Rectal smooth muscle tissue (tissue), 1 donor: ENCODE data around the gene MED25.

Experiments used
- H3K27ac ChIP-seq: one replicate; pipeline ENCODE4 v1.7.0; 2013; ENCODE audit warnings: low read depth, low read length, inconsistent platforms
- H3K27me3 ChIP-seq: one replicate; pipeline ENCODE4 v1.7.0; 2013; ENCODE audit warnings: low read length; ENCODE audit not compliant: control insufficient read depth, insufficient read depth
- H3K36me3 ChIP-seq: one replicate; pipeline ENCODE4 v1.7.0; 2013; ENCODE audit warnings: low read length; ENCODE audit not compliant: control insufficient read depth, insufficient read depth
- H3K4me1 ChIP-seq: one replicate; pipeline ENCODE4 v1.7.0; 2013; ENCODE audit warnings: low read length; ENCODE audit not compliant: control insufficient read depth, insufficient read depth
- H3K4me3 ChIP-seq: one replicate; pipeline ENCODE4 v1.7.0; 2013; ENCODE audit warnings: low read length
- H3K9ac ChIP-seq: one replicate; pipeline ENCODE4 v1.7.0; 2013; ENCODE audit warnings: low read length

Gene MED25

DNA sequence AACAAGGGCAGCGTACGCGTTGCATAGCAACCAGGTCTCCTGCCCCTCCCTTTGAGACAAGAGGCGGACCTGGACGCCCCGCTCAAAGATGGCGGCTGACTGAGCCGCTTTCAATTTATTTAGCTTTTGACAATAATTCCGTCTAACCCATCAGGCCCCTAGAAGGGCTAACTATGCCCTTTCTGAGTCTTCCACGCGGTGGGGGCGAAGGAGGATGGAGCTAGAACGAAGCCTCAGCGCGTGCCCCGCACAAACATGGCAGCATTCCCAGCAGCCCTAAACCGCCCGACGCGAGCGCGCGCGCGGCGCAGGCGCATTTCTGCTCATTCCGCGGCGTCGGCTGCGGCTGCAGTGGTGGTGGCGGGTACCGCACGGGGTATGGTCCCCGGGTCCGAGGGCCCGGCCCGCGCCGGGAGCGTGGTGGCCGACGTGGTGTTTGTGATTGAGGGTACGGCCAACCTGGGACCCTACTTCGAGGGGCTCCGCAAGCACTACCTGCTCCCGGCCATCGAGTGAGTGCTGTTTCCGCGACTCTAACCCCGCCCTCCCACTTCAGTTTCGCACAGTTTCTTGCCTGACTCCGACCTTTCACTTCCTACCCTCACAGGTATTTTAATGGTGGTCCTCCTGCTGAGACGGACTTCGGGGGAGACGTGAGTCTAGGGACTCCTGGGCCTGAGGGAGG lies at the start of gene MED25:
TSS of gene MED25 (plus strand) at position 326 of the 685 bp plus-strand sequence. CDS start at position 379, 53 bp downstream.
- H3K27me3 ChIP-seq: no peaks in the 10 kb centered on the region
- H3K27ac ChIP-seq: peak within 1 kb of the TSS; percentile 95
- peaks cover 3% of the 10 kb centered on the region for H3K4me1 ChIP-seq
- H3K4me3 ChIP-seq: peak within 1 kb of the TSS; percentile 92
- peak within 1 kb of the TSS; percentile 64 for H3K9ac ChIP-seq
- no peaks in the 10 kb centered on the region for H3K36me3 ChIP-seq

DNA sequence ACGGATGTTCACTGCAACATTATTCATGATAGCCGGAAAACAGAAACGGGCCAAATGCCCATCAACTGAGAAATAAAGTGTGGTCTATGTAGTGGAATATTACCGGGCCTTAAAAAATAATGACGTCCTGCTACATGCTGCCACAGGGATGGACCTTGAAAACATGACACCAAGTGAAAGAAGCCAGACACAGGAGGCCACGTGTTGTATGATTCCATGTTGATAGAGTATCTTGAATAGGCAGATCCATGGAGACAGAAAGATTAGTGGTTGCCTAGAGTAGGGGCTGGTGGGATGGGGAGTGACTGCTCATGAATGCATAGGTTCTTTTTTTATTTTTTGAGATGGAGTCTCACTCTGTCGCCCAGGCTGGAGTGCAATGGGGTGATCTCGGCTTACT lies 47.6 kb upstream of the MED25 start:
- Histone ChIP-seq H3K27ac (no peak overlapping the region), H3K27me3 (no peaks in the 10 kb centered on the region), H3K36me3 (no peaks in the 10 kb centered on the region), H3K4me1 (peaks cover 10% of the 10 kb centered on the region), H3K4me3 (no peak overlapping the region), H3K9ac (no peak overlapping the region)

DNA sequence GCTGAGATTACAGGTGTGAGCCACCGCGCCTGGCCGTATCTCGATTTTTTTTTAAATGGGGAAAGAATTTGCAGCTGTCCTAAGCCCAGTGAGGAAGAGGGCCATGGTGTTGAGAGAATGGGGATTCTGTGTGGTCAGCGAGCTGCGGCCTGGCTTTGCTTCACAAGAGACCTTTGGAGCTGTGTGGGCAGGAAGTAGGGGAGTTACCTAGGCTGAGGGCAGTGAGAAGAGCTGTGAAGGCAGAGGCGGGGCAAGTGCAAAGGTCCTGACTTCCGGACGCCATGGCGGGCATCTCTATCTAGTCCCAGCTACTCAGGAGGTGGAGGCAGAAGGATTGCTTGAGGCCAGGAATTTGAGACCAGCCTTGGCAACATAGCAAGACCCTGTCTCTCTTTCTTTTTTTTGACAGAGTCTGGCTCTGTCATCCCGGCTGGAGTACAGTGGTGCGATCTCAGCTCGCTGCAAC lies 46.4 kb upstream of the MED25 start:
- Histone ChIP-seq H3K27ac (no peak overlapping the region), H3K4me1 (peaks cover 10% of the 10 kb centered on the region), H3K27me3 (no peaks in the 10 kb centered on the region), H3K4me3 (no peak overlapping the region), H3K36me3 (no peaks in the 10 kb centered on the region), H3K9ac (no peak overlapping the region)

DNA sequence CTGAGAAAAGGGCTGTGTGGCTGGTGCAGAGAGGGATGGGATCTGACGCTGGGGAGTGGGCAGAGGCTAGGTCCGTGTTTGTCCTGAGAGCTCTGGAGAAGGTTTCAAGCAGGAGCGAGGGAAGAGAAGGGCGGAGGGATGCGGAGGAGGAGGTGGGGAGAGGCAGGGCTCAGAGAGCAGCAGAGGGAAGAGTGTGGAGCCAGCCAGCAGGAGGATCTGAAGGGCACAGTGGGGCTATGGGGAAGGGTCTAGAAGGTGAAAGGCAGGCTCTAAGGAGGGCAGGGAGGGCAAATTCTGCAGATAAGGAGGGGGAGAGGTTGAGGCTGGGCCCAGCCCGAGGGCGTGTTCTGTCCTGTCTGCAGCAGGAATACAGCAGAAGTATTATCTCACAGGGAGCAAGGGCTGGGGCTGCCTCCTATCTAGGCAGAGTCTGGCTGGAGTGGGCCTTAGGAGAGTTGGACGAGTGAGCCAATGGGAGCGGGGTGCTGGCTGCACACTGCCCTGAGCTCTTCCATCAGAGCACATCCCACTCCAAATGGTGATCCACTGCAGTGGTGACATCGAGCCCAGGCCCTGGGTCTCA lies 45.1 kb upstream of the MED25 start:
- H3K9ac ChIP-seq: no peak overlapping the region
- H3K36me3 ChIP-seq: no peaks in the 10 kb centered on the region
- no peaks in the 10 kb centered on the region for H3K27me3 ChIP-seq
- H3K27ac ChIP-seq: no peak overlapping the region
- H3K4me1 ChIP-seq: peaks cover 7% of the 10 kb centered on the region
- H3K4me3 ChIP-seq: no peak overlapping the region

DNA sequence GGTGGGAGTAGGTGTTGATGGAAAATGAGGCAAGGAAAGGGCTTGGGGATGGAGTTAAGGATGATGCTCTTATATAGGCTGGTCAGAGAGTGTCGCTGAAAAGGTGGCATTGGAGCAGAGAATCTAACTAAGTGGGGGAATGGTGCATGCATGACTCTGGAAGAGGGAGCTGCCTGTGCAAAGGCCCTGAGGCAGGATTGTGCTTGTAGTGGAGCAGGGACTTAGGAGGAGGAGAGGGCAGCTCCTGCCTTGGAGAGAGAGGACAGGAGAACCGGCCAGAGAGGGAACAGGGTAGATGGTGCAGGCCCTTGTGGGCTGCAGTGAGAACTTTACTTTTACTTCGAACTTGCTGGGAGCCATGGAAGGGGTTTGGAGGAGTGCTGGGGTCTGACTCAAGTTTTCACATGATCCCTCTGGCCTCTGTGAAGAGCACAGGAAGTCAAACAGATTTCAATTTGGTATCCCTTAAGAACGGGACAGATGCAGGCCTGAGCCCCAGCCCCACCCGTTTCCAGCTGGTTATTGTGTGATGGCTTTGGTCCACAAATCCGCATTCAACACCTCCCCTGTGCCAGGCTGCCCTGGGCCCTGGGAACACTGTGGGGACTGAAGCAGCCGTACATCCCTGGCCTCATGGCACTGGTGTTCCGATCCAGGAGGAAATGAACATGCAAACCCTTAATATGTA lies 44.3 kb upstream of the MED25 start:
- Histone ChIP-seq H3K4me3 (no peak overlapping the region), H3K4me1 (no peaks in the 10 kb centered on the region), H3K27me3 (no peaks in the 10 kb centered on the region), H3K36me3 (no peaks in the 10 kb centered on the region), H3K27ac (no peak overlapping the region), H3K9ac (no peak overlapping the region)

DNA sequence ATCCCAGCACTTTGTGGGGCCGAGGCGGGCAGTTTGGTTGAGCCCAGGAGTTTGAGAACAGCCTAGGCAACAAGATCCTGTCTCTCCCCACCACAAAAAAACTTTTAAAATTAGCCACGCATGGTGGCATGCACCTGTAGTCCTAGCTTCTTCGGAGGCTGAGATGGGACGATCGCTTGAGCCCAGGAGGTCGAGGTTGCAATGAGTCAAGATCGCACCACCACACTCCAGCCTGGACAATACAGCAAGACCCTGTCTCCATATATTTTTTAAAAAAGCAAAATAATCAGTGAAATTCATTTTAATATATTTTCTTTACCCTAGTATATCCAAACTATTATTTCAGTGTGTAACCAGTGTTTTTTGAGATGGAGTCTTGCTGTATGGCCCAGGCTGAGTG lies 43.1 kb upstream of the MED25 start:
- no peak overlapping the region for H3K4me3 ChIP-seq
- no peaks in the 10 kb centered on the region for H3K36me3 ChIP-seq
- H3K9ac ChIP-seq: no peak overlapping the region
- H3K27me3 ChIP-seq: no peaks in the 10 kb centered on the region
- no peak overlapping the region for H3K27ac ChIP-seq
- H3K4me1 ChIP-seq: no peaks in the 10 kb centered on the region

DNA sequence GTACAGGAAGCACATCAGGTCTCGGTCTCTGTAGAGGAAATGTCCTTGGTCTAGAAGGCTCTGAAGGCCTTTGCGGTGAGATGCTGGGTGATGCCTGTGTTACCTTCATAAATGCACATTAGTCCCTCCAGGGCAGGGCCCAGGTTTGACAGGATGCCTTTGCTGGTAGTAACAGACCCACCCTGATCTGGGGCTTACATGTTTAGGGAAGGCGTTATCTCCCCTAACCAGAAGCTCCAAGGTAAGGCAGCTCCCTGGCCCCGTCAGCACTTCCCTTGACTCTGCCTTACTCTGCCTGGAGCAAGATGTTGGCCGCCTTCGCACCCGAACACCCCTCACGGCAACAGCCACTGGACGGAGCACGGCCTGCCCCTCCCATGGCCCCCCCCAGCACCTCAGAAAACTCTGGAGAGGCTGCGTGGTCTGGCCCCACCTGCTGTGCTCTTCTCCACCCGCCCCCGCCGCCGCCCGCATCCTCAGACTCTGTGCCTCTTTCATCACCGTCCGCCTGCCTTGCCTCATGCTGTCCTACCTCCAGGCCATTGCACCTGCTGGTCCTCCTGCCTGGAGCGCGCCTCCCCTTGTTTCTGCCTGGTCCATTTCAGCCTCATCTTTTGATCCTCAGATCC lies 42.2 kb upstream of the MED25 start:
- Histone ChIP-seq H3K36me3 (peaks cover 2% of the 10 kb centered on the region), H3K9ac (no peak overlapping the region), H3K4me3 (no peak overlapping the region), H3K27ac (no peak overlapping the region), H3K27me3 (no peaks in the 10 kb centered on the region), H3K4me1 (no peaks in the 10 kb centered on the region)

DNA sequence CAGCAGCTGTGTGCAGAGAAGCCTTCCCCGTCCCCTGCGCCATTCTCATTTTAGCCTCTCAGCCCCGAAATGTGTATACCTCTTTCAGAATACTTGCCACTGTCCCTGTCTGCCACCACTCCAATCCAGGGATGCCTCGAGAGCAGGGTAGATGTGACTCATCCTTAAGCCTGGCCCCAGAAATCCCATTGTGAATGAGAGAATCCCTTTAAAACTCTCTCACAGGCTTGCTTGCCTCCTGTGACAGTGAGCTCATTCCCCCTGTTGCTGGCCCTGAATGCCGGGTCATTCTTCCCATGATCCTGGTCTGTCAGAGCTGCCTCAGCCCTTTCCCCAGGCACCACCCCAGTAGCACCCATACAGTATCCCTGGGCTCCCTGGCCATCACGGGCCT lies 41.7 kb upstream of the MED25 start:
- Histone ChIP-seq H3K27me3 (no peaks in the 10 kb centered on the region), H3K36me3 (peaks cover 2% of the 10 kb centered on the region), H3K9ac (no peak overlapping the region), H3K27ac (no peak overlapping the region), H3K4me3 (no peak overlapping the region), H3K4me1 (no peaks in the 10 kb centered on the region)

DNA sequence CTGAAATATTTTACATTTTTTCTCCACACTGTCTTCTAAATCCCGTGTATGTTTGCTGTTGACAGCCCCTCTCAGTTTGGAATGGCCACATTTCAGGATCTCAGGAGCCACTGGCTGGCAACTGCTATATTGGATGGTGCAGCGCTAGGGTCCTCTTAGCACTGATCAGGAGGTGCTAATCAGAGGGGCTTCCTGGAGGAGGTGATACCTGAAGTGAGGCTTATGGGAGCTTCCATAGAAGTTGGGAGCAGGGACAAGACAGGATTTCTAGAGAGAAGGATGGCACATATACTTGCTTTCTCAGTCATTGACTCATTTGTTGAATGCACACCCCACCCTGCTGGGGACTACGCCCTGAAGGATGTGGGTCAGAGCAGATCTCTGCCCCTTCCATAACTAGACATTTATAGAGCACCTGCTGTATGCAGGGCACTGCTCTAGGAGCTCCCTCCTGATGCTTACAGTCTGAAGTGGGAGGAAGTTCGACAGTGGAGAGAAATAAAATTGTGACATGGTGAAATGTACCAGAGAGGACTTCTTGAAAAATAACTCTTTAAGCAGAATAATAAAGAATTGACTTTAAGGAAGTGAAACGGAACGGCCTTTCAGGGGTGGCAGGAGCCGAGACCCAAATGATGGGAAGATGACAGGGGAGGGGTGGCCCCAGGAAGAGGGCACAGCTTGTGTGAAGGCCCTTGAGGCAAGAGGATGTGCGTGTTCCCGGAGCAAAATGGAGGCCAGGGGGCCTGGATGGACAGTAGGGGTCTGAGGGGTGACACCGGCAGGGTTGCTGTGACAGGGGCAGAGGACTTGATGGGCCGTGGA lies 38.1 kb upstream of the MED25 start:
- no peaks in the 10 kb centered on the region for H3K27me3 ChIP-seq
- H3K9ac ChIP-seq: no peak overlapping the region
- H3K36me3 ChIP-seq: peaks cover 17% of the 10 kb centered on the region
- no peak overlapping the region for H3K4me3 ChIP-seq
- no peak overlapping the region for H3K27ac ChIP-seq
- no peaks in the 10 kb centered on the region for H3K4me1 ChIP-seq

DNA sequence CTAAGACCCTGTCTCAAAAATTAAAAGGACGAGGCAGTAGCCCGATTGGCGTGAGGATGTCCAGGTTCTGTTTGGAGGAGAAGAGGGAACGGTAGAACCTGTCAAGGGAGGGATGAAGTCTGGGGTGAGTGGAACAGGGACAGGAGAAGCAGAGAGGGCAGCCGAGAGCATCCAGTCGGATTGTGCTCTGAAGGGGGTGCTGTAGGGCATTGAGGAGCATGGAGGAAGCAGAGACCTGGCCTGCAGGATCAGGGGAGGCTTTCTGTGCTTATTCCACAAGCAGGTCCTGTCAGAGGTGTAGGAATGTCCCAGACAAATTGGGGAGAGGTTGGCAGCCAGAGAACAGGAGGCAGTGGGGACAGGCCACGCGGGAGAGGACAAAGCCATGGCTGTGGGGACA lies 37.2 kb upstream of the MED25 start:
- no peaks in the 10 kb centered on the region for H3K4me1 ChIP-seq
- no peak overlapping the region for H3K9ac ChIP-seq
- no peak overlapping the region for H3K27ac ChIP-seq
- H3K36me3 ChIP-seq: peaks cover 21% of the 10 kb centered on the region
- H3K27me3 ChIP-seq: no peaks in the 10 kb centered on the region
- no peak overlapping the region for H3K4me3 ChIP-seq

DNA sequence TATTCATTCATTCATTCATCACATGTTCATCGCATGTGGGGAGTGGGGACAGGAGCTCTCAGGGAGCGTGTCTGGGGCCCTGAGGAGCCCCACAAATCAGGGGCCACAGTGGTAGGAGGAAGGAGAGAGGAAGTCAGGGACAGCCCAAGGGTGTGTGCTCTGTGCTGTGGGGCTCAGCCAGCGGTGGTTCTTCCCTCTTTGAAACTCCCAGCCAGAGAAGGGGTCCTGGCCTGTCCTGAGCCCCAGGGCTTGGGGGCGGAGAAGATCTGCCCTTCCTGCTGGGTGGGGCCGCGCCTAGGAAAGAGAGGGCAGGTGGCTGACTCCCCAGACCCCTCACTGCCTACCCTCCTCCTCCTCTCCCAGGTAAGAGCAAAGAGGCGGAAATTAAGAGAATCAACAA lies 36.7 kb upstream of the MED25 start:
- peaks cover 21% of the 10 kb centered on the region for H3K36me3 ChIP-seq
- H3K27ac ChIP-seq: no peak overlapping the region
- no peak overlapping the region for H3K9ac ChIP-seq

DNA sequence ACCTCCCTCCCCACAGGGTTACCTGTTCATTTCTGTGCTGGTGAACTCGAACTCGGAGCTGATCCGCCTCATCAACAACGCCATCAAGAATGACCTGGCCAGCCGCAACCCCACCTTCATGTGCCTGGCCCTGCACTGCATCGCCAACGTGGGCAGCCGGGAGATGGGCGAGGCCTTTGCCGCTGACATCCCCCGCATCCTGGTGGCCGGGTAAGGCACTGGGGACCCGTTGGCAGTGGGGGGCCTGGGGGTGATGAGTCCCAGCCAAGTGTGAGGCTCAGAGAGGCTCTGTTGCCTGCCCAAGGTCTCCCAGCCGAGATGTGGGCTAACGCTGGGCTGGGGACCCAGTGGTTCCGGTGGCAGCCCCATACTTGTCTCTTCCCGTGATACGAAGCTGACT lies 35.6 kb upstream of the MED25 start:
- H3K27me3 ChIP-seq: no peaks in the 10 kb centered on the region
- no peak overlapping the region for H3K27ac ChIP-seq
- H3K9ac ChIP-seq: no peak overlapping the region
- peaks cover 21% of the 10 kb centered on the region for H3K36me3 ChIP-seq
- H3K4me3 ChIP-seq: no peak overlapping the region
- no peaks in the 10 kb centered on the region for H3K4me1 ChIP-seq

More for the DNA sequence above, 36.7 kb upstream of the MED25 start:
- H3K4me1 ChIP-seq: no peaks in the 10 kb centered on the region
- H3K27me3 ChIP-seq: no peaks in the 10 kb centered on the region
- H3K4me3 ChIP-seq: no peak overlapping the region
